ENCODE data around the gene SLC2A4RG. TPM values are rescaled to one million over a fixed set of nuclear protein-coding genes. Genes with fewer than 3 reads are reported as not detected.

Gene SLC2A4RG
- total RNA-seq, 1 experiment from 2014 or later: 121 TPM

- no peaks in the 10 kb centered on the region for H3K9me3 ChIP-seq (ENCODE audit: control insufficient read depth in 1 of 2, insufficient read depth in 1 of 2, low read depth in 1 of 2, low read length in 2 of 2)
- no peak overlapping the region for H2AFZ ChIP-seq (ENCODE audit: low read depth, low read length, poor library complexity, severe bottlenecking)
- H3K27ac ChIP-seq (ENCODE audit: low read depth, low read length): peak overlapping the region; percentile 91; the same call in 1 of the 2 replicates
- TF ChIP-seq JUND (IDR thresholded peaks at IDR 0.05): no peak
- no peak for TF ChIP-seq CTCF (IDR thresholded peaks at IDR 0.05 in 2 of 3, conservative IDR thresholded peaks at IDR 0.05 in 1 of 3; ENCODE audit: borderline replicate concordance in 1 of 3, insufficient read depth in 1 of 3, low read depth in 2 of 3, low read length in 2 of 3)
- no peak for TF ChIP-seq SIN3A (IDR thresholded peaks at IDR 0.05; ENCODE audit: low read depth)
- TF ChIP-seq EZH2 (IDR thresholded peaks at IDR 0.05): no peak
- TF ChIP-seq YY1 (IDR thresholded peaks at IDR 0.05; ENCODE audit: extremely low read depth, insufficient replicate concordance, low read depth, low read length): no peak
- no peak for TF ChIP-seq ATF3 (IDR thresholded peaks at IDR 0.05)
- ATAC-seq: no peak
- H4K20me1 ChIP-seq (ENCODE audit: insufficient read depth): no peaks in the 10 kb centered on the region
- H3K9me2 ChIP-seq (ENCODE audit: insufficient read depth): no peaks in the 10 kb centered on the region
- H3K79me2 ChIP-seq (ENCODE audit: insufficient read depth, low read length): peaks cover 24% of the 10 kb centered on the region
- POLR2A ChIA-PET: interaction anchor here (0.6 to 1.0 kb wide), 2 partner anchors 18 to 19 kb away, joined by 3 read pairs; no protein-coding TSS in a partner anchor
- peak overlapping the region; percentile 71; the same call in 1 of the 2 replicates for H3K9ac ChIP-seq (ENCODE audit: low read length)
- CTCF ChIA-PET: no interaction called here
- no peak overlapping the region for H3K4me3 ChIP-seq (replicated peaks in 1 of 2; ENCODE audit: low read depth in 1 of 2, low read length in 2 of 2)
- DNase-seq (ENCODE audit: low read depth, low spot score): no peak
- BruUV-seq (replicated peaks): no TSS peak
- peaks cover 34 to 72% of the 10 kb centered on the region in 2 experiments for H3K4me1 ChIP-seq (ENCODE audit: control insufficient read depth in 1 of 2, insufficient read depth in 2 of 2, low read length in 2 of 2)
- H3K4me2 ChIP-seq (ENCODE audit: low read length): peak overlapping the region; percentile 19; the same call in 1 of the 2 replicates
- RAD21 ChIA-PET (ENCODE audit: low non-redundant PET in 1 of 2, low total read pairs in 2 of 2, uncharacterized antibody in 2 of 2, unreplicated experiment in 2 of 2): no interaction called here
- H3K36me3 ChIP-seq (ENCODE audit: control insufficient read depth in 1 of 2, insufficient read depth in 2 of 2, low read length in 2 of 2): peaks cover 4 to 20% of the 10 kb centered on the region in 2 experiments; a peak in 3 of 4 replicates
- no peaks in the 10 kb centered on the region for H3K27me3 ChIP-seq (ENCODE audit: insufficient read depth, low read length)
- intact Hi-C loops (cut with micrococcal nuclease): loop anchor here (10.0 kb wide), 1 partner anchor 354 kb away; no protein-coding TSS in a partner anchor
These were observed 38.6 kb upstream of the SLC2A4RG start for GRCh38 chr20:63701051-63701328.

Measured in HCT116 (cell line).